Measurements from ENCODE around the gene AQP3.
"Not testable (repeated sequence)": the region's sequence is repeated elsewhere in the genome, so short reads cannot be mapped to it uniquely, and the experiment has no call there.

Gene AQP3

DNA sequence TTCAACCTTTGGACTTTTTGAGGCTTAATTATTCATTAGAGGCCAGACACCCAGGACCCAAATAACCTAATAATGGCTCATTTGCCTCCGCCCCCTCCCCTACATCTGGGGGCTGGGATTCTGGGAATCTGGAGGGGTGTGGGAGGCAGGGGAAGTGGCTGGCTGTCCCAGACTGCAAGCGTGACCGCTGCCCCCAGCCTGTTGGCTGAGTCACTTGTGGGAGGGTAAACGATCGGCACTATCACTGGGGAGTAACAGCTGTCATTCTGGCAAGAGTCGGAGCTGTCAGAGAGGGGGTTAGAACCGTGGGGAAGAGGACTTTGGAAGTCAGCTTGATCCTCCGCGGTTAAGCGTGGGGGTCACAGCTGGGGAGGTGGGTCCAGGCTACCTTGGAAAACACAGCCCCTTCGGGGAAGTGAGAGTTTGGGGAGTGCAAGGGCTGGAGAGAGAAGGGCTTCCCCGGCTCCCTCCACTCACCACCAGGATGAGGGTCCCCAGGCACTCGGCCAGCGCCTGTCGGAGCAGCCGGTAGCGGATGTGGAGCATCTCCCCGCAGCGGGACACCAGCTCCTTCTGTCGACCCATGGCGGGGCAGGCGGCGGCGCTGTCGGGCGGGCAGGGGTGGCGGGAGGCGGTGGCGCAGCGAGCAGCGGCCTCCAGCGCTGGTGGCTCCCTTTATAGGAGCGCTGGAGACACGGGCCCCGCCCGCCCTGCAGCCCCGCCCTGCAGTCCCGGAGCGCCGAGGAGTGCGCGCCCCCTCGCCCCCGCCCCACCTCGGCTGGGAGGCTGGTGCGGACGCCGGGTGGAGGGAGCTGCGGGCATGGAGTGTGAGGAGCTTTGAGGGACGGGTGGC lies at the start of gene AQP3:
Gene AQP3 (minus strand): TSS at position 648 of the 853 bp plus-strand sequence. CDS start 63 bp downstream, at position 585.
- peak; percentile 45 for DNase-seq

DNA sequence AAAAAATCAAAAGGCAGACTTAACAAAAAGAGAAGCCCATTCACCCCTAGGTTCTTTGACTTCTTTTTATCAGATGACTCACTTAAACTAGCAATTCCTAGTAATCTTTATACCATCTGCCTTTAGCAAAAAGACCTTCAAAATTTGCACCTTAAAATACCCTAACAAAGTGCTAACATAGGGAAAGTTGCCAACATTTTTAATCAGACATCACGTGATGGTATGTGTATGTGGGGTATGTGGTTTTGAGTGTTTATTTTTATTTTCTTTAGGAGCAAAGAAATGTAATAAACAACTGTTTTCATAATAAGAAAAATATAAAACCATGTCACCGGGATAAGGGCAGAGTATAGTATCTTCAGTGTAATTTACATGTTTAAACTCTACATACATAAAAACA lies 46.4 kb upstream of the AQP3 start:
- not testable (repeated sequence) for DNase-seq

DNA sequence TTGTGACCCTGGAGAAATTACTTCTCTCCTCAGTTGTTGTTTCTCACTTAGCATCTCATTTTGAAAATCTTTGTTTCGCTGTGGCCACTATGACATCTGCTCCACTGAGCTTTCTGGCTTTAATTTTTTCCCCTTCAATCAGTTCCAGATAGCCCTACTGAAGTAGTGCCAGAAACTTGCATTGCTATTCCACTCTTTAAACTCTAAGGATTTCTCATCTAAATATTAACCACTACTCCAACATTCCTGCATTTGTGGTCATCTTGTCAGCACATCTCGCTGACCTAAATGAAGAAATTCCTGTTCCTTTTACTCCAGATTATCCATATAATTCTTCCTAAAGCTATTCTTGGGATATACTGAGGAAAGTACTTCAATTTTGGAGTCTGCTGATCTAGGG lies 41.7 kb upstream of the AQP3 start:
- no peak for DNase-seq

GRCh38 chr9:33485312-33485711 lies 37.9 kb upstream of the AQP3 start:
- not testable (repeated sequence) for DNase-seq

- DNase-seq, result no peak
Measured at GRCh38 chr9:33480976-33481375, 33.6 kb upstream of the AQP3 start.

DNA sequence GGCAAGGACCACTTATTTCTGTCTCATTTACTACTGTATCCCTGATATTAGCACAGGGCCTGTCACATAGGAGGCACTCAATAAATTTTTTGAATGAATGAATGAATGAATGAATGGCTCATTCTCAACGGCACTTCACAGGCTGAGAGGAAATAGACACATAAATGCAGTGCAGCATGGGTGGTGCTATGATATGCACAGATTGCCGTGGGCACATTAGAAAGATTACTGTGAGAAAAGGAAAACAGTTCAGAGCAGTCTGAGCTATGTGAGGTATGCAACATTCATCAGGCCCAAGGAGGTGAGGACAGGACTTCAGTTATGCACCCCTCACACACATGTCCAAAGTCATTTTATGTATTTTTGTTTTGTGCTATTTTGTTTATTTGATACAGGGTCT lies 32.7 kb upstream of the AQP3 start:
- no peak for DNase-seq

- no peak for DNase-seq
Measured at GRCh38 chr9:33476503-33476902, 29.1 kb upstream of the AQP3 start.

DNA sequence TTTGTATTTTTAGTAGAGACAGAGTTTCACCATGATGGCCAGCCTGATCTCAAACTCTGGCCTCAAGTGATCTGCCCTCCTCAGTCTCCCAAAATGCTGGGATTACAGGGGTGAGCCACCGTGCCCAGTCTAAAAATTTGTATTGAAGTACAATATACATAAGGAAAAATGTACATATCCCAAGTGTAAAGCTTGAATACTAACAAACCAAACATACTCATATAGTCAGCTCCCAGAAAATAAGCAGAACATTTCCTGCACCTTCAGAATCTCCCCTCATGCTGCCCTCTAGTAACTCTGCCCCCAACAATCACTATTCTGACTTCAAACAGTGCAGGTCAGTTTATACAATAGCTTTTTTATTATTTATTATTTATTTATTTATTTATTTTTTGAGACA lies 28.0 kb upstream of the AQP3 start:
- DNase-seq, result no peak

- DNase-seq, result peak; percentile 99
Measured at GRCh38 chr9:33473643-33474352, 26.4 kb upstream of the AQP3 start, which contains the start of gene NOL6. Gene NOL6, minus strand, starts transcription at chr9:33473924. Its CDS starts 82 bp downstream, at chr9:33473842.

DNA sequence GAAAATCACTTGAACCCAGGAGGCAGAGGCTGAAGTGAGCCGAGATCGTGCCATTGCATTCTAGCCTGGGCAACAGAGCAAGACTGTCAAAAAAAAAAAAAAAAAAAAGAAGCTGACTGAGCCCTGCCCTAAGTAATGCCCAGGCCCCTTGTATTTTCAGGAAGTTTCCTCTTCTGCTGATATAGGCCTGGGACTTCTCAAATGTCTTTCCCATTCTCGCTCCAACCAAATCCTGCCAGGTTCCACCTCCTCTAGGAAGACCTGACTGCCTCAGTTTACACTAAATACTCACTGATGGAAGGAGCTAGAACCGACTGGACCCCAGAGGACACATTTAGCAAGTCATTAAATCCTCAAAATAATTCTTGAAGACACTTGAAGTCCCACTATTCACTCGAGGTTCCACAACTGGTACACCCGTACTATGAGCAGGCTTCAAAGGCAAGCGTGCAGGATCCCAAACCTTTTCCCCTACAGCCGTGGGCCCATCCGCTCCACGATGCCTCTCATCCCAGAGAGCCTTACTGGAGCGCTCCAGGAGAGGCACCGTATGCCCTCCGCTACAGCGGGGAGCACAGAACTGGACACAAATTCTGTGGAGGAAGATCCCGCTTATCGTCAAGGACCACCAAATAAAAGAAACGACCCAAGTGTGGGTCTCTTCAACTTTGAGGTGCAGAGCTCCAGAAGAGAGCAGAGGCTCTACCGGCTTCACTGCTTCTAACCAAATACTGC lies 25.7 kb upstream of the AQP3 start:
- DNase-seq, result no peak

DNA sequence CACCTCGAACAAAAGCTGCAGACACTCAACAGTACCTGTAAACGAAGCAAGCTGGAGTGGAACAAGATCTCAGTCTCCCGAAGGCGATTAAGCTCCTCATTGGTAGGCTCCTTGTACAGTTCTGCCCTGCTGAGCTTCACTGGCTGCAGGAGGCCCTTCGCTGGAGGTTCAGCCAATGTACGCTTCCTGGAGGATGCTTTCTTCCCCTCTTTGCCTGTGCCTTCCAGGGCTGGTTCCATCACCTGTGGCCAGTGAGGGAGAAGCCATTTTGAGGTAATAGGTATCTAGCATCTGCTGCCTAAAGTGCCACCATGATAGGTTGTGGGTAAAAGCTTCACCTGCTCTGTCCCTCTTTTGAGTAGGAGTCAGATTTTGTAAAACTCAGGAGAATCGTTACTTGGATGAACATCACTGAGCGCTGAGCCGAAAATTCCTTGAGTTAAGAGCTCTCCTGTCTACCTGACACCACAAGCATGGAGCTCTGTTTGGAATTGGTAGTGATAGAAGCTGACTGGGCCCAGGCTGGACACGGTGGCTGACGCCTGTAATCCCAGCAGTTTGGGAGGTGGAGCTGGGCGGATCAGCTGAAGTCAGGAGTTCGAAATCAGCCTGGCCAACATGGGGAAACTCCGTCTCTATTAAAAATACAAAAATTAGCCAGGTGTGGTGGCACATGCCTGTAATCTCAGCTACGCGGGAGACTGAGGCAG lies 24.9 kb upstream of the AQP3 start:
- DNase-seq, result no peak

- DNase-seq, result no peak
Measured at GRCh38 chr9:33471361-33471760, 24.0 kb upstream of the AQP3 start.

GRCh38 chr9:33469891-33470290 lies 22.5 kb upstream of the AQP3 start:
- DNase-seq, result no peak

DNA sequence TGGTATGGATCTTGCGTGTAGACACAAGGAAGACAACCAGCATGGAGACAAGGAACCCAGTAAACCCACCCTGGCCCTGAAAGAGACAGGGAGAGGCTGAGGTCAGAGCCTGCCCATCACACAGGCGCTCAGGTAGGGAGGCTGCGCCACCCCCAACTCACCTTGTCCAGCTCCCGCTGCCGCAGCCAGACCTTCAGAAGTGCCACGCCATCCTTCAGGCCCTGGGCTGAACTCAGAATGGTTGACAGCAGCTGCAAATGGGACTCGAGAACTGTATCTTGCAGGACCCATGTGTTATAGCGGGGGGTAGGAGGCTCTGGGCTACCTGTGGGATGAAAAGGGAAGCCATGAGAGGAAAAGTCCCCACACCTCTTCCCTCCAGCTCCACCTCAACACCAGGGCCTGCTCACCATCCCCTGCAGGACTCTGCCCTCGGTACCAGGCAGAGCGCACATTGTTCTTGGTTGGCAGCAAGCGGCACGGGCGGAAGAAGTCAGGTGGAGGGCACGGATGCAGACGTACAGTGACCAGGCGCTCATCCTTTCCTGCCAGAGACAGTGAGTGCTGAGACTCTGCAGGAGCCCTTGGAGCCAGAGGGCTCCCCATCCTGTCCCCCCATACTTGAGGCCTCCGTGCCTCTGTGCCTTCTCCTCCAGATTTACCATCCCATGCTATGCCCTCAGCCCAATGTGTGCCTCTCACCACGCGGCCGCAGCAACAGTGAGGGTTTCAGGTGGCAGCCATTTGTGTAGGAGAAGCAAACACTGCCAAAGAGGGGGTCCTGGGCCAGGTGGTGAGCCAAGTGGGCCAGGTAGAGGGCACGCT lies 21.6 kb upstream of the AQP3 start:
- DNase-seq, result no peak

- DNase-seq, result no peak
Measured at GRCh38 chr9:33468215-33468730, 20.9 kb upstream of the AQP3 start.

DNA sequence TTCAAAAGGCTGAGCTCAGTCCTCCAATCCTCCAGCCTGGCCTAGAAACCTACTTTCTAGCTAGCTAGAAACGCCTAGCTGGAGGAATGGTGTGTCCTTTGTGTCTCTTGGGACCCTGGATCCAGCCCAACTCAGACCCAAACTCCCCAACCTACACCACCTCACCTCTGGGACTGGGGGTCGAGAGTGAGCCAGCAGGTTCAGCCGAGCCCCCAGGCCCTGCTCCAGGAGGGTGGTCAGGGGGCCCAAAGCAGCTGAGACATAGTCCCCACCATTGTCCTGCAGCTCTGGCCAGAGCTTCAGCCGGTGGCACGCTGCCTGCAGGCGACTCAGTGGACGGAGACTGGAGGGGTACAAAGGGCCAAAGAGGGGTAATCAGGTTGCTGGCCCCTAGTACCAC lies 20.1 kb upstream of the AQP3 start:
- no peak for DNase-seq

DNA sequence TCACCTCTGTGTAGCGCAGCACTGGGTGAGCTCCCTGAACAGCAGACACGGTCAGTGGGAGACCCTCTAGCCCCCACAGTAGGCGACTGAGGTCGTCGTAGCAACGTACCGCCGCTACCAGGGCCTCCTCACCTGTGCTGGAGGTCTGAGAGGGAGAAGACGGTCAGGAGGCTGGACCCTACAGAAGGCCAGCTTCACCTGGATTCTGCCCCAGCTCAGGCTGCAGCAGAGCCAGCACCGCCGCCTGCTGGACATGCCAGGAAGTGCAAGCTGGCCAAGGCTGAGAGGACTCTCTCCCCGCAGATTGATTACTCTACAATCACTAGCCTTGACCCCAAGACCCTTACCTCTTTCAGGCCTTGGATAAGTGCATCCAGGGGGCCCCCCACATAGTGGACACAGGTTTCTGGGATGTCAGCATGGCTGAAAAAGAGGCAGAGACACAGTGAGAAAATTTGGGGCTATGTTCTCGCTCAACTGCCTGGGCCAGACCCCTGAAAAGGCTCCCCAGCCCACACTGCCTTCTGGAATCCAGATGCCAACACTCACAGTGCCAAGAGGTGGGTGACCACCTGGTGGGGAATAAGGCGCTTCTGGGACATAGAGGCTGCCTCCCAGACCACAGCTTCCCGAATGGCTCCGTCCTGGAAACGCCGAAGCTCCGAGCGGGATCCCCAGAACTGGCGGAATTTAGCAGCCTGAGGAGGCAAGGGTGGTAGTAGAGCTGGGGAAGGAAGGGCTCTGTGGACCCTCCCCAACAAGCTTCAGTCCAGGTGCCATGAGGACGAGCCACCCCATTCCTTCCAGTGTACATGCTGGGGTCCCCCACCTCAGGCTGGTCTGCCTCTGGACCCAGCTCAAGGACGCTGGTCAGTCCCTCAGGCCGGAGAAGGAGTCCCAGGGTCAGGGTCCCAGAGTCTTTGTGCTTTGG lies 19.4 kb upstream of the AQP3 start:
- DNase-seq, result peak; percentile 29

DNA sequence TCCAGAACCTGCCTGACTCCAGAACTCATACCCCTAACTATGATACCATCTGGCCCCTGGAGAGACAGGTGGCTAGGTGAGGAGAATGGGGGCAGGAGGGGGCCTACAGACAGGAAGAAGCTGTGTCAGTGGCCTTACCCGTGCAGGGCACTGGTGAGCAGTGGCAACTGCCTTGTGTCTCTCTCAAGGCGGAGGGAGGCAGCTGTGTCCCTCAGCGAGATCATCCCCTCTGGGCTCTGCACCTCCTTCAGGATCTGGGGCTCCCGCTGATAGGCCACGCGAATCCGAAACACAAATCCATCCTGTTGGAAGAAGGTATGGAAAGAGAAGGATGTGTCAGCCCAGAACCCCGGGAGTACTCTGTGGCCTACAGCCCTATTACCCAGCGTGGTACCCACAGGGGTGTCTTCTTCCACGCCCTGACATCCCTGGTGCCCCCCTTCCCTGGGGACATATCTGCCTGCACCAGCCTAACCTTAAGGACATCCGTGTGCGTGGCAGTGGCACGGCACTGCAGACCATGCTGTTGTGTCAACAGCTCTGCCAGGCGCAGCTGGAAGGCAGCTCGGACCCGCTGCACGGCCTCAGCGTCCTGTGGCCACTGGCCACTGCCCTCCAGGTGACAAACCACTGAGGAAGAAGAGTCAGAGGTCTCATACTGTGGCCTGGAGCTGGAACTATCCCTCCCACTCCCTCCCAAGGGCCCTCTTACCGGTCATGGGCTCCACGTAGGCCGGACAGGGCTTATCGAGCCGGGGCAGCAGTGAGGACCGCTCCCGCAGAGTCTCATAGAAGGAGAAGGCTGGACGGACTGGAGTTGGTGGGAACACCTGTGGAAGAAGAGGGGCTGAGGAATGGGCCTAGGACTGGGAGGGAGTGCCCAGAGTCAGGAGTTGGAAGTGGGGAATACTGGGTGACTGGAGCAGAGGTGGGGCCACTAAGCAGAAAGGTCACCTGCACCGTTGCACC lies 18.5 kb upstream of the AQP3 start:
- no peak for DNase-seq

DNA sequence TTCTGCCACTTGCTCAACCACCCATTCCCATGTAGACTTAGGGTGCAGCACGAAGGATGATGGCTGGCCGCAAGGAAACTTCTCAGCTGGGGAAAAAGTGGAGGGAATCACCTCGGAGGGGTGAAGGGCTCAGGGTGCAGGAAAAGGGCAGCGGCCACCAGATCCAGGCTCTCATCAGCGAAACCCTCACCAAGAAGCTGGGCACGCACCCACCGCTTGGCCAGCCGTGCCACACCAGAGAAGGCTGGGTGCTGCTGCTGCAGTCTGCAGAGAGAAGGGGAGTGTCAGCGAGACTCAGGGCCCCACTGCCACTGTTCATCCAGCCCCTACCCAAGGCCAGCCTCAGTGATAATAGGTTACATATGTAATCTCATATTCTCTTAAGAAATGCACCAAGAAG lies 17.7 kb upstream of the AQP3 start:
- no peak for DNase-seq
